Measurements from ENCODE around the gene DEPP1.

DEPP1 gene

DNA sequence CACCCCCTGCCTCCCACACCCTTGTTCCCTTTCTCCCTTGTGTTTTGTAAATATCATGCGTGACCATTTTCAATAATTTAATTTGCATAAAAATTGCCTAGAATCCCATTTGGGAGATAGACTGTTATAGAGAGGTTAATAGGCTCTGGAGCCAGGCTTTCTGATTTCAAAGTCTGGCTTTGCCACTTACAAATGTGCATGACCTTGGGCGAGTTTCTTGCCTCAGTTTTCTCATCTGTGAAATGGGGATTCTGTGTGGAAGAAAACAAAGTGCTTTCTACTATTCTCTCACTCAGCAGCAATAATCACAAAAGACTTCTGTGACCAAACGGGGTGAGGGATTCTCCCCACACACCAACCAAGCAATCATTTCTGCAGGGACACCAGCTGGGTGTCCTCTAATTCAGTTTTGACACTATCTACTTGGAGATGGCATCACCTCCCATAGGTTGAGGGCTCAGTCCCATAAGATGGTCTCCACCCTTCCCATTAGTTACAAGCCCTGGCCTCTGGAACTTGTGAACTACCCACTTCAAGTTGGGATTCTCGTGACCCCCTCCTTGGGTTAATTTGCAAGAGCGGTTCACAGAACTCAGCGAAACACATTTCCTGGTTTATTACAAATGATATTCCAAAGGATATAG is 18.6 kb upstream of the DEPP1 start:
- H3K36me3 ChIP-seq (ENCODE audit: control insufficient read depth, insufficient read depth, low read length): no peaks in the 10 kb centered on the region
- H3K27ac ChIP-seq: peak overlapping the region; percentile 56
- H2AFZ ChIP-seq: no peak overlapping the region
- TF ChIP-seq, protein P1, sequence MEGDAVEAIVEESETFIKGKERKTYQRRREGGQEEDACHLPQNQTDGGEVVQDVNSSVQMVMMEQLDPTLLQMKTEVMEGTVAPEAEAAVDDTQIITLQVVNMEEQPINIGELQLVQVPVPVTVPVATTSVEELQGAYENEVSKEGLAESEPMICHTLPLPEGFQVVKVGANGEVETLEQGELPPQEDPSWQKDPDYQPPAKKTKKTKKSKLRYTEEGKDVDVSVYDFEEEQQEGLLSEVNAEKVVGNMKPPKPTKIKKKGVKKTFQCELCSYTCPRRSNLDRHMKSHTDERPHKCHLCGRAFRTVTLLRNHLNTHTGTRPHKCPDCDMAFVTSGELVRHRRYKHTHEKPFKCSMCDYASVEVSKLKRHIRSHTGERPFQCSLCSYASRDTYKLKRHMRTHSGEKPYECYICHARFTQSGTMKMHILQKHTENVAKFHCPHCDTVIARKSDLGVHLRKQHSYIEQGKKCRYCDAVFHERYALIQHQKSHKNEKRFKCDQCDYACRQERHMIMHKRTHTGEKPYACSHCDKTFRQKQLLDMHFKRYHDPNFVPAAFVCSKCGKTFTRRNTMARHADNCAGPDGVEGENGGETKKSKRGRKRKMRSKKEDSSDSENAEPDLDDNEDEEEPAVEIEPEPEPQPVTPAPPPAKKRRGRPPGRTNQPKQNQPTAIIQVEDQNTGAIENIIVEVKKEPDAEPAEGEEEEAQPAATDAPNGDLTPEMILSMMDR (IDR thresholded peaks at IDR 0.05): no peak
- no peaks in the 10 kb centered on the region for H3K27me3 ChIP-seq (ENCODE audit: control insufficient read depth, insufficient read depth, low read length)
- H3K4me1 ChIP-seq: no peaks in the 10 kb centered on the region
- H3K9ac ChIP-seq: no peak overlapping the region
- H3K4me2 ChIP-seq (ENCODE audit: low read length): no peak overlapping the region
- H3K9me3 ChIP-seq (ENCODE audit: control insufficient read depth, low read length): no peaks in the 10 kb centered on the region
- H3K4me3 ChIP-seq (ENCODE audit: low read depth, low read length): no peak overlapping the region
- no peaks in the 10 kb centered on the region for H3K79me2 ChIP-seq

DNA sequence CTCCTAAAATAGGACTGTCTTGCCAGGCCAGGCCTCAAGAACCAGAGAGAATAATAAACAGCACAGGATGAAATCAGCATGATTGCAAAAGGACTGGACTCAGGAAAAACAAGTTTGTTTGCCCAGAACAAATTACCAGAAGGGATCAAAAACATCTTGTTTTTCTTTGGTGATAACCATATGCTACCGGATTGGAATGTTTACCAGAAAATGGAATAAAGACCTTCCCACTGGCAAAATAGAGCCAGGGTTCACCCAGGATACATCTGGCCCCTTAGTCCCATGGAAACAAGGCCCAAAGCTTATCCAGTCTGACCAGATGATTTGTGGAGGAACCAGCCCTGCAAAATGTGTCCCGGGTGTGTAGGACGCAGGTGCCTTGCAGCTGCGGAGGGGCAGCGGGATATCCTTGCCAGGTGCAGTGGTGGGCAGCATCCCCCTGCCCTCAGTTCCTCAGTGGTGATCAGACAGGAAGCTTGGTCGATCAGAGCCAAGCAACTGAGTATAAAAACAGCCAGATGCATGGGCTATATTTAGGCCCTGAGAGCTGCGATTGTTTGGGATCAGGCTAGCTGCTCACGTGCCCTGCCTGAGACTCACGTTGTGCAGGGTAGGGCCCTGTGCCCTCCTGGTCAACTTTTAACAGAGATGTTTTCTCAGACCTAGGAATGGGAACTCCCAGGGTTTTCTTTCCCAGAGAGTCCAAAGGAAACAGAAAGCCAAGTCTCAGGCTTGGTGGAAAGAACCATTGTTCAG is 17.5 kb upstream of the DEPP1 start:
- Histone ChIP-seq H3K4me1 (no peaks in the 10 kb centered on the region), H3K27me3 (ENCODE audit: control insufficient read depth, insufficient read depth, low read length) (no peaks in the 10 kb centered on the region), H2AFZ (no peak overlapping the region), H3K9me3 (ENCODE audit: control insufficient read depth, low read length) (no peaks in the 10 kb centered on the region), H3K4me3 (ENCODE audit: low read depth, low read length) (no peak overlapping the region), H3K9ac (no peak overlapping the region), H3K27ac (peak overlapping the region; percentile 56), H3K79me2 (no peaks in the 10 kb centered on the region), H3K36me3 (ENCODE audit: control insufficient read depth, insufficient read depth, low read length) (no peaks in the 10 kb centered on the region), H3K4me2 (ENCODE audit: low read length) (no peak overlapping the region)
- TF ChIP-seq, protein P1 (IDR thresholded peaks at IDR 0.05): no peak

DNA sequence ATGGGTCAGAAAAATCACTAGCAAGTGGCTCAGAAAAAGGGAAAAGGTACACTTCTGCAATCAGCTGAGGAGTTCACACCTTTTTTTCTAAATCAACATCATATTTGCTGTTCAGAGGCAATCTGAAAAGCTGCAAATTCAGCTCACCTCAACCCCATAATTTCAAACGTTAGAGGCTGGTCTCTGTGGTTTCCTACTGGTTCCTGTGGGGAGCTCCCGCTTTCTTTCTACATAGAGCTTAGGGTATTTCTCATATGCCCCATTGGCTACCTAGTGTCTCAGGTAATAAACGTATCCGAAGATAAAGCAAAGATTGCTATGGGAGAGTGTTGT is 16.9 kb upstream of the DEPP1 start:
- H3K4me1 ChIP-seq: no peaks in the 10 kb centered on the region
- H3K27me3 ChIP-seq (ENCODE audit: control insufficient read depth, insufficient read depth, low read length): no peaks in the 10 kb centered on the region
- H3K79me2 ChIP-seq: no peaks in the 10 kb centered on the region
- no peak overlapping the region for H3K4me3 ChIP-seq (ENCODE audit: low read depth, low read length)
- no peak overlapping the region for H3K9ac ChIP-seq
- no peaks in the 10 kb centered on the region for H3K36me3 ChIP-seq (ENCODE audit: control insufficient read depth, insufficient read depth, low read length)
- TF ChIP-seq, protein P1 (IDR thresholded peaks at IDR 0.05): no peak
- H3K9me3 ChIP-seq (ENCODE audit: control insufficient read depth, low read length): no peaks in the 10 kb centered on the region
- H3K27ac ChIP-seq: peak overlapping the region; percentile 56
- no peak overlapping the region for H3K4me2 ChIP-seq (ENCODE audit: low read length)
- no peak overlapping the region for H2AFZ ChIP-seq

DNA sequence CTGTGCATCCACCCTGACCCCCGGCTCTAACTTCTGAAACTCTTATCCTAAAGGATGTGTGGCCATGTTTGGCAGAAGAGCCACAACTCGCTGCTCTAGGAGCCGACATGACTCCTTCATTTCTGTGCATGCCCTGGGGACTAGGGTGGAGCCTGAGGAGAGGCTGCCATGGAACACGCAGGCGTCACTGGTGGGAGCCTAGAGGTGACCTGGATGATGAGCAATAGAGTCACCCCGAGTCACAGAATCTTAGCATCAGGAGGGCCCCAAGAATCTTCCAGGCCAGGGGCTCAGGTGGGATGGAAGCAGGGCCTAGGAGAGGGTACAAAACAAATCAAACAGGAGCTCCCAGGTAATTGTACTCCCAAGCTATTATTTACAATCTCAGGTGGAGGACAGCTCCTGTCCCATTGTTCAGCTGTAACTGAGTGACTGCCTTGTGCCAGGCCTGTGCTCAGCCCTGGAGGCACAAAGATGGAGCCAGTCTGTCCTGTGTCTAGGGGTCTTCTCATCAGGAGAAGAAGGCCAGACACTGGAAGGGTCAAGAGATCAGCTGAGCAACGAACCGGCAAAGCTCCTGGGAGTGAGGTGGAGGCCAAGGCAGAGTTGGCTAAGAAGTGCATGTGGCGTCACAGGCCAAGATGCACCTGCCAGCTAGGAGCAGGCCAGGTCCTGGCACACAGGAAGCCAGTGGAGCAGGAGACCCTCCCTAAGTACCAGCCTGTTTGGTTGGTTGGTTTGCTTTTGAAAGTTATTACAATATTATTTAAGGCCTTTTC is 16.3 kb upstream of the DEPP1 start:
- H3K9ac ChIP-seq: no peak overlapping the region
- H3K4me3 ChIP-seq (ENCODE audit: low read depth, low read length): no peak overlapping the region
- no peaks in the 10 kb centered on the region for H3K79me2 ChIP-seq
- H3K27ac ChIP-seq: peak overlapping the region; percentile 56
- H2AFZ ChIP-seq: no peak overlapping the region
- H3K9me3 ChIP-seq (ENCODE audit: control insufficient read depth, low read length): no peaks in the 10 kb centered on the region
- H3K36me3 ChIP-seq (ENCODE audit: control insufficient read depth, insufficient read depth, low read length): no peaks in the 10 kb centered on the region
- H3K27me3 ChIP-seq (ENCODE audit: control insufficient read depth, insufficient read depth, low read length): no peaks in the 10 kb centered on the region
- no peak overlapping the region for H3K4me2 ChIP-seq (ENCODE audit: low read length)
- TF ChIP-seq, protein P1 (IDR thresholded peaks at IDR 0.05): no peak
- no peaks in the 10 kb centered on the region for H3K4me1 ChIP-seq
